Nephron progenitor cell (in vitro differentiated cells): Measurements from ENCODE around the gene SNRNP48.

Experiments
- DNase-seq: peaks from one replicate; pipeline ENCODE4 v3.0.0; 2021
- H3K27ac Mint-ChIP-seq: 2 replicates; pipeline ENCODE4 v1.8.0; 2021; ENCODE audit warnings: mild to moderate bottlenecking, moderate library complexity, mixed read lengths
- H3K27me3 Mint-ChIP-seq: 2 replicates; pipeline ENCODE4 v1.8.0; 2021; ENCODE audit warnings: mild to moderate bottlenecking, low read depth, mixed read lengths; ENCODE audit not compliant: poor library complexity
- H3K36me3 Mint-ChIP-seq: 2 replicates; pipeline ENCODE4 v1.8.0; 2021; ENCODE audit warnings: low read depth, mixed read lengths
- H3K4me1 Mint-ChIP-seq: 2 replicates; pipeline ENCODE4 v1.8.0; 2021; ENCODE audit warnings: mixed read lengths
- H3K4me3 Mint-ChIP-seq: 2 replicates; pipeline ENCODE4 v1.8.0; 2021; ENCODE audit warnings: mild to moderate bottlenecking, moderate library complexity, mixed read lengths
- H3K9me3 Mint-ChIP-seq: 2 replicates; pipeline ENCODE4 v1.8.0; 2021; ENCODE audit warnings: mild to moderate bottlenecking, moderate library complexity, mixed read lengths
- CTCF ChIP-seq: fragments of 200-600 bp; sonication (generic); IDR thresholded peaks from 2 replicates; pipeline ENCODE4 v1.5.0; 2021; ENCODE audit warnings: antibody characterized with exemption

Gene SNRNP48

GRCh38 chr6:7566107-7566506, 23.9 kb upstream of the SNRNP48 start:
- Mint-ChIP-seq H3K9me3 (no peaks in the 10 kb centered on the region), H3K27me3 (no peaks in the 10 kb centered on the region), H3K4me3 (no peak overlapping the region), H3K27ac (no peak overlapping the region), H3K4me1 (no peaks in the 10 kb centered on the region), H3K36me3 (peaks cover 94% of the 10 kb centered on the region)
- DNase-seq, result no peak
- TF ChIP-seq CTCF, result no peak

DNA sequence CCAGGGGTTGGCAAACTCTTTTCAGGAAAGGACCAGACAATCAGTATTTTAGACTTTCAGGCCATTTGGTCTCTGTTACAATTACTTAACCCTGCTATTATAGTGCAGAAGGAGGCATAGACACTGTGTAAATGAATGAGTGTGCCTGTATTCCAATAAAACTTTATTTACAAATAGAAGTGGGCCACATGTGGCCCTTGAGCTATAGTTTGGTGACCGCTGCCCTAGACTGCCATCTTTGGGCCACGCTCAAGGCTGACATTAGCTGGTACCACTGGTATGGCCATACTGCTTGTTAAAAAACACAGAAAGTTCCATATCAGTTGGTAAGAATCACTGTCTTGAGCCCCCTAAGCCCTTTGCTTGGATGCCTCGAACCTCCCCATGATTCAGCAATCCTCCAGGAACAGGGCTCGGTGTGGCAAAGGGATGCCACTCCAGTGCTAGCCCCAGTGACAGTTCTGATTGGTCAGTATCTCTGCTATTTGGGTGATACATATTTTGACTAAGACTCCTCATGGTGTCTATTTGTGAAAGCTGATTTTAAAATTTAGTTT, 23.3 kb upstream of the SNRNP48 start:
- no peak for DNase-seq
- Mint-ChIP-seq H3K36me3 (peaks cover 94% of the 10 kb centered on the region), H3K27ac (no peak overlapping the region), H3K4me1 (no peaks in the 10 kb centered on the region), H3K9me3 (no peaks in the 10 kb centered on the region), H3K4me3 (no peak overlapping the region), H3K27me3 (no peaks in the 10 kb centered on the region)
- TF ChIP-seq CTCF, result no peak

DNA sequence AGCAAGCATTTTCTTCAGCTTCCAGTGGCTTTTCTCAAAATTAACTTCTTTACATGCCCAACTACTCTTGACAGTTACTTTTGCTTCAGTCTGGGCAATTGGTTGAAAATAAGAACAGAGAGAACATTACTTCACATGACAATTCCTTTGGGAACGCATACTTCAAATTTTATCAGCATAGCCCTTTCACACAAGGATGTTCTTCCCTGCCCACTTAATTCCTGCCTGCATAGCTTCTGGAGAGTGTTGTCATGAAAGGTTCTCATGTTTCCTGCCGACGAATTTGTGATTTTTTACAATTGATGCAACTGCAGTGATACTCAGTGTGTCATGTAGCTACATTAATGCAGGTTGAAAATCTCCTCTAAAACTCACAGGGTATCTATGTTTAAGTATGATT, 22.0 kb upstream of the SNRNP48 start:
- no peak for TF ChIP-seq CTCF
- DNase-seq, result no peak

DNA sequence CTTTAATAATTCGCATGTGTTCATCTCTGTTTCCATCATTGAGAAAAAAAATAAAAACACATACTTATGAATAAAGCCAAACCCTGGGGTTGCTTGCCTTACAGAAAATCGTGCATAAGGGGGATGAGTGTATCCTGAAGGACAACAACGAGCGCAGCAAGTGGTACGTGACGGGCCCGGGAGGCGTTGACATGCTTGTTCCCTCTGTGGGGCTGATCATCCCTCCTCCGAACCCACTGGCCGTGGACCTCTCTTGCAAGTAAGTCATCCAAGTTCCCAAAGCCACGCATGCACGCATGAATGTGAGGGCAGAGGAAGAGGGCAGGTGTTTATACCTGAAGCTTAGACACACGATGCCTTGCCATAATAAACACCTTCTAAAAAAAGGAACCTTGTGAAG, 20.9 kb upstream of the SNRNP48 start:
- Mint-ChIP-seq H3K9me3 (no peaks in the 10 kb centered on the region), H3K4me1 (no peaks in the 10 kb centered on the region), H3K27me3 (no peaks in the 10 kb centered on the region), H3K36me3 (peaks cover 94% of the 10 kb centered on the region), H3K27ac (no peak overlapping the region), H3K4me3 (no peak overlapping the region)
- DNase-seq, result no peak
- TF ChIP-seq CTCF, result no peak

More for the DNA sequence above, 22.0 kb upstream of the SNRNP48 start:
- H3K9me3 Mint-ChIP-seq, result no peaks in the 10 kb centered on the region
- no peak overlapping the region for H3K27ac Mint-ChIP-seq
- H3K27me3 Mint-ChIP-seq, result no peaks in the 10 kb centered on the region
- peaks cover 95% of the 10 kb centered on the region for H3K36me3 Mint-ChIP-seq
- H3K4me3 Mint-ChIP-seq, result no peak overlapping the region
- no peaks in the 10 kb centered on the region for H3K4me1 Mint-ChIP-seq

- Mint-ChIP-seq H3K4me1 (no peaks in the 10 kb centered on the region), H3K4me3 (no peak overlapping the region), H3K36me3 (peaks cover 94% of the 10 kb centered on the region), H3K27ac (no peak overlapping the region), H3K27me3 (no peaks in the 10 kb centered on the region), H3K9me3 (no peaks in the 10 kb centered on the region)
- no peak for TF ChIP-seq CTCF
- DNase-seq, result no peak
Observed at GRCh38 chr6:7572213-7572943, 17.6 kb upstream of the SNRNP48 start.

DNA sequence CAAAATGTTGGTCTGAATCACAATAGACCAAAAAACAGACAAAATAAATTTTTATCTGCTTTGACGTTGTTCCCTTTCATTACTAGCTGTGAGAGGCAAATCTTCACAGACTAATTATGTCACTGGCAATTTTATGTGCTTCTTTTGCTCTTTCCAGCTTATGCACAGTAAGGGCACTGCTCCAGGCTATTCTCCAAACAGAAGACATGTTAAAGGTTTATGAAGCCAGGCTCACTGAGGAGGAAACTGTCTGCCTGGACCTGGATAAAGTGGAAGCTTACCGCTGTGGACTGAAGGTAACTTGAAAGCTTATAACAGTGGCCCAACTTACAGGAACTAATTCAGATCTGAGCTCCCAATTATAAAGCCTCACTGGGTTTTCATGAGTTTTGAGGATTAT, 15.5 kb upstream of the SNRNP48 start:
- DNase-seq, result no peak
- TF ChIP-seq CTCF, result no peak
- H3K4me3 Mint-ChIP-seq, result no peak overlapping the region
- no peaks in the 10 kb centered on the region for H3K27me3 Mint-ChIP-seq
- H3K27ac Mint-ChIP-seq, result no peak overlapping the region
- H3K9me3 Mint-ChIP-seq, result no peaks in the 10 kb centered on the region
- H3K36me3 Mint-ChIP-seq, result peaks cover 85% of the 10 kb centered on the region
- H3K4me1 Mint-ChIP-seq, result no peaks in the 10 kb centered on the region
